ENCODE measurements around the gene ULBP2. TPM values are rescaled to one million over a fixed set of nuclear protein-coding genes. Genes with fewer than 3 reads are reported as not detected.
"Not testable (repeated sequence)": the region's sequence is repeated elsewhere in the genome, so short reads cannot be mapped to it uniquely, and the experiment has no call there.

Gene ULBP2
- total and polyA plus RNA-seq, 8 donors, result 2.2 to 3.6 (median 2.5) TPM

GRCh38 chr6:149915970-149916865 is 25.6 kb upstream of the ULBP2 start:
- Histone ChIP-seq H3K9me3 (no peaks in the 10 kb centered on the region), H3K36me3 (no peaks in the 10 kb centered on the region), H3K4me3 (no peak overlapping the region), H3K27ac (no peak overlapping the region), H3K27me3 (peaks cover 0 to 1% of the 10 kb centered on the region in 2 donors), H3K4me1 (no peaks in the 10 kb centered on the region)
- ATAC-seq (no peak), DNase-seq (no peak)
- no peak for TF ChIP-seq CTCF (IDR thresholded peaks at IDR 0.05)
- intact Hi-C loops (cut with DNase I), result no loop called here

GRCh38 chr6:149917679-149918078 is 24.1 kb upstream of the ULBP2 start:
- Histone ChIP-seq H3K4me3 (no peak overlapping the region), H3K9me3 (no peaks in the 10 kb centered on the region), H3K36me3 (no peaks in the 10 kb centered on the region), H3K27me3 (peaks cover 0 to 16% of the 10 kb centered on the region in 2 donors), H3K27ac (no peak overlapping the region), H3K4me1 (peaks cover 0 to 4% of the 10 kb centered on the region in 2 donors)
- ATAC-seq (no peak), DNase-seq (no peak)
- intact Hi-C loops (cut with DNase I), result no loop called here
- no peak for TF ChIP-seq CTCF (IDR thresholded peaks at IDR 0.05)

GRCh38 chr6:149918151-149918905 is 23.5 kb upstream of the ULBP2 start:
- H3K9me3 ChIP-seq, result no peaks in the 10 kb centered on the region
- H3K27ac ChIP-seq, result no peak overlapping the region
- no peak for TF ChIP-seq CTCF (IDR thresholded peaks at IDR 0.05)
- no peak overlapping the region for H3K4me3 ChIP-seq
- peaks cover 0 to 22% of the 10 kb centered on the region in 2 donors for H3K27me3 ChIP-seq
- peaks cover 0 to 10% of the 10 kb centered on the region in 2 donors for H3K4me1 ChIP-seq
- no peaks in the 10 kb centered on the region for H3K36me3 ChIP-seq
- intact Hi-C loops (cut with DNase I), result no loop called here
- no peak for DNase-seq
- no peak for ATAC-seq

- DNase-seq; ATAC-seq; H3K4me3 ChIP-seq; H3K27ac ChIP-seq; H3K36me3 ChIP-seq; H3K9me3 ChIP-seq; intact Hi-C loops (cut with DNase I): not testable (repeated sequence)
- Histone ChIP-seq H3K4me1 (peaks cover 0 to 14% of the 10 kb centered on the region in 2 donors), H3K27me3 (peaks cover 0 to 32% of the 10 kb centered on the region in 2 donors)
Observed at GRCh38 chr6:149919126-149919833, 22.5 kb upstream of the ULBP2 start.

GRCh38 chr6:149919834-149920225 is 22.0 kb upstream of the ULBP2 start:
- intact Hi-C loops (cut with DNase I), result loop anchor here in 1 of 2 donors (10.0 kb wide), 1 partner anchor 85 kb away; no protein-coding TSS in a partner anchor
- Histone ChIP-seq H3K27me3 (peaks cover 0 to 37% of the 10 kb centered on the region in 2 donors), H3K27ac (no peak overlapping the region), H3K4me3 (no peak overlapping the region), H3K36me3 (no peaks in the 10 kb centered on the region), H3K4me1 (peaks cover 0 to 18% of the 10 kb centered on the region in 2 donors), H3K9me3 (no peaks in the 10 kb centered on the region)
- DNase-seq, result no peak
- no peak for ATAC-seq
- TF ChIP-seq CTCF (IDR thresholded peaks at IDR 0.05), result no peak
